ENCODE data around the gene LINGO1. TPM values are rescaled to one million over a fixed set of nuclear protein-coding genes. Genes with fewer than 3 reads are reported as not detected.

Gene LINGO1, protein sequence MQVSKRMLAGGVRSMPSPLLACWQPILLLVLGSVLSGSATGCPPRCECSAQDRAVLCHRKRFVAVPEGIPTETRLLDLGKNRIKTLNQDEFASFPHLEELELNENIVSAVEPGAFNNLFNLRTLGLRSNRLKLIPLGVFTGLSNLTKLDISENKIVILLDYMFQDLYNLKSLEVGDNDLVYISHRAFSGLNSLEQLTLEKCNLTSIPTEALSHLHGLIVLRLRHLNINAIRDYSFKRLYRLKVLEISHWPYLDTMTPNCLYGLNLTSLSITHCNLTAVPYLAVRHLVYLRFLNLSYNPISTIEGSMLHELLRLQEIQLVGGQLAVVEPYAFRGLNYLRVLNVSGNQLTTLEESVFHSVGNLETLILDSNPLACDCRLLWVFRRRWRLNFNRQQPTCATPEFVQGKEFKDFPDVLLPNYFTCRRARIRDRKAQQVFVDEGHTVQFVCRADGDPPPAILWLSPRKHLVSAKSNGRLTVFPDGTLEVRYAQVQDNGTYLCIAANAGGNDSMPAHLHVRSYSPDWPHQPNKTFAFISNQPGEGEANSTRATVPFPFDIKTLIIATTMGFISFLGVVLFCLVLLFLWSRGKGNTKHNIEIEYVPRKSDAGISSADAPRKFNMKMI
- total RNA-seq: 1.6 TPM
- long read RNA-seq: 0 reads

DNA sequence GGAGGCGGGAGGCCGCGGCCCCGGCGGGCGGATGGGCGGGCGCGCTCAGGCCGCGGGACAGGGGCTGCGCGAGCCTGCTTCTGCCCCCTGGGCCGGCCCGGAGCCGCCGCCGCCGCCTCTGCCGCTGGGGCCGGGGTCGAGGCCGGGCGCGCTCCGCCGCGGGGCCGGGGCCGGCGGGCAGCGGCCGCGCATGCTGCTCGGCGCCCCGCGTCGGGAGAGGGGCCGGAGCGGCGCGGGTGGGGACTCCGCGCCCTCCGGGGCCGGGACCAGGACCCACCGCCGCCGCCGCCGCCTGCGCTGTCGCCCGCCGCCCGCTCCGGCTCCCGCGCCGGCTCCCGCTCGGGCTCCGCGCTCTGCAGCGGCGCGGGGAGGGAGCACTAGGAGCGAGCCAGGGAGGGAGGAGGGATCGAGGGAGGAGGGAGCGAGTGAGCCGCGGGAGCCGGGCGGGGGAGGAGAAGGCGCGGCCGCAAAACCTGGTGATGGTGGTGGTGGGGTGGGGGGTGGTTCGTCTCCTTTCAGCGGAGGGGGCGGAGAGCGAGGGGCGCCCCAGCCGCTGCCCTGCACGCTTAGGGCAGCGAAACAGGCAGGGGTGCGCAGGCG, at the start of gene LINGO1:
TSS of gene LINGO1 (minus strand) at position 379 of the 600 bp plus-strand sequence. CDS start 597 bp downstream, outside the sequence.
- DNase-seq (ENCODE audit: low spot score): no peak

- DNase-seq (ENCODE audit: low spot score): no peak
Measured at GRCh38 chr15:77681362-77681761, 48.6 kb upstream of the LINGO1 start.

- no peak for DNase-seq (ENCODE audit: low spot score)
Measured at GRCh38 chr15:77676569-77677375, 44.1 kb upstream of the LINGO1 start.

DNA sequence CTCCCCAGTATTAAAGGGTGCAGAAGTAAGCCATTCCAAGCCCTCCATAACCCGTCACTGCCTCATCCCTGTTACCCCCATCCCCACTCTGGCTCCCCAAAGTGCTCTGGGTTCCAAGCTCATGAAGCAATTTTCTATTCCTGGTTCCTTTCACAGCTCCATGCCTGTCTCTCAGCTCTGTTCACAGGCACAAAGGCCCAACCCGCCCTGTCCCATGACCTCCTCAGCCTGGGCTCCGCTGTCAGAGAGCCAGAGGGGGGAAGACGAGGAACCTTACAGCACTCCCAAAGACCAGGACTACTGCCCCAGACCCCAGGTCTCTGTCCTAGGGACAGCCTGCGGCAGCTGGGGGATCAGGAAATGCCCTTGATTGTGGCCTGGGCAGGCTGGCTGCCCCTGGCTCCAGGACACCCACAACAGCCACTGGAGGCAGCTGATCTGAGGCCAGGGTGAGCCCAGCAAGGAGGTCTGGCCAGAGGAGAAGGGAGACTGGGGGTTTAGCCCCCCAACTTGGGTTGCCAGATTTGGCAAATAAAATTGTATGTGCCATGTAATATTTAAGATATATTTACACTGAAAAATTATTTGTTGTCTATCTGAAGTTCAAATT, 43.2 kb upstream of the LINGO1 start:
- DNase-seq (ENCODE audit: low spot score): no peak

- DNase-seq (ENCODE audit: low spot score): no peak
Measured at GRCh38 chr15:77674327-77674726, 41.6 kb upstream of the LINGO1 start.

DNA sequence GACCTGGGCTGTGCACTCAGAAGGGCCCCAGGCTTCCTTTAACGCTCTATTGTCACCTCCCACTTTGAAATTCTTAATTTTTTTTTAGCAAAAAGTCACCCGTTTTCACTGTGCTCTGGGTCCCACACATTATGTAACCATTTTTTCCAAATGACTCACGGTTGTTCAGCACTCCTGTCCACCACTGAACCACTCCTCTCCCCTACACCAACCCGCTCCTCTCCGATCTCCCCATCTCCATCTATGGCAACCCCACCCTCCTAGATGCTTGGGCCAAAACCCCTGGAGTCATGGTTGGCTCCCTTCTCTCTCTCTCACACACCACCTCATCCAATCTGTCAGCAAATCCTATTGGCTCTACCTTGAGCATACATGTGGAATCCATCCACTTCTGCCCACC, 41.2 kb upstream of the LINGO1 start:
- no peak for DNase-seq (ENCODE audit: low spot score)

- no peak for DNase-seq (ENCODE audit: low spot score)
Measured at GRCh38 chr15:77672135-77672534, 39.4 kb upstream of the LINGO1 start.

DNA sequence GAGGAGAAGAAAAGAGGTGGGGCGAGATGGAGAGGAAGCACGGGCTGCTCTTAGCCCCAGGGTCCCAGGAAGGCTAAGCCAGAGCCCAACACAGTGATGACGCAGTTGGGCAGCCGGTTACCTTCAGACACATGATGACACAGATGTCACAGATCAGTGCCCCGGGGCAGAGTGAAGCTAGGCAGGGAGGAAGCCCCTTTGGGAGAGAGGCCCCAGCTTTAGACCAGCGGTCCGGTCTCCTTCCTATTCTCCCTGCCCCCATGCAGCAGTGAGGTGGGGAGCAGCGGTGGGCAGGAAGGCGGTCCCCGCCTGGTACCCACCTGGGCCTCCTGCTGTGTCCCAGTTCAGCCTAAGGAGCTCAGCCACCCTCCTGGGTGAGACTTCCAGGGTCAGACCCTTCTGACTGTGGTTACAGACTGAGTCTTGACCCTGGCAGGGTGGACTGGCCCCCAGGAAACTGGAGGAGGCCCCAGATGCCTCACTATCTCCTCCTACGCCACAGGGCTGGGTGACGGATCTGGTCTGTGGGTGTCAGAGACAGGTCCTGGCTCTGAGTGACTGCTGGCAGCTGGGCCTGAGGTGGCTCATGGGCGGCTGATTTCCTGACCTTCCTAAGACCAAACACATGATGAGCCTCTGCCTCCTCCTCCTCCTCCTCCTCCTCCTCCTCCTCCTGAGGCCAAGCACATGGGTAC, 38.8 kb upstream of the LINGO1 start:
- no peak for DNase-seq (ENCODE audit: low spot score)

GRCh38 chr15:77670558-77671361, 38.0 kb upstream of the LINGO1 start:
- DNase-seq (ENCODE audit: low spot score): no peak

DNA sequence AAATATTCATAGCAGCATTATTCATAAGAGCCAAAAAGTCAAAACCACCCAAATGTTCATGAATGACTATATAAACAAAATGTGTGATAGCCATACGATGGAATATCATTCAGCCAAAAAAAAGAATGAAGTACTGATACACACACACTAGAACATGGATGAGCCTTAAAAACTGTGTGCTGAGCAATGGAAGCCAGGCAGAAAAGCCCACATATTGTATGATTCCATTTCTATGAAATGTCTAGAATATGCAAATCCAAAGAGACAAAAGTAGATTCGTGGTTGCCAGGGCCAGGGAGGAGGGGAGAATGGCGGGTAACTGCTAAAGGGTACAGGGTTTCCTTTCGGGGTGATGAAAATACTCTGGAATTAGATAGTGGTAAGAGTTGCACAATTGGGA, 37.2 kb upstream of the LINGO1 start:
- DNase-seq (ENCODE audit: low spot score): no peak

DNA sequence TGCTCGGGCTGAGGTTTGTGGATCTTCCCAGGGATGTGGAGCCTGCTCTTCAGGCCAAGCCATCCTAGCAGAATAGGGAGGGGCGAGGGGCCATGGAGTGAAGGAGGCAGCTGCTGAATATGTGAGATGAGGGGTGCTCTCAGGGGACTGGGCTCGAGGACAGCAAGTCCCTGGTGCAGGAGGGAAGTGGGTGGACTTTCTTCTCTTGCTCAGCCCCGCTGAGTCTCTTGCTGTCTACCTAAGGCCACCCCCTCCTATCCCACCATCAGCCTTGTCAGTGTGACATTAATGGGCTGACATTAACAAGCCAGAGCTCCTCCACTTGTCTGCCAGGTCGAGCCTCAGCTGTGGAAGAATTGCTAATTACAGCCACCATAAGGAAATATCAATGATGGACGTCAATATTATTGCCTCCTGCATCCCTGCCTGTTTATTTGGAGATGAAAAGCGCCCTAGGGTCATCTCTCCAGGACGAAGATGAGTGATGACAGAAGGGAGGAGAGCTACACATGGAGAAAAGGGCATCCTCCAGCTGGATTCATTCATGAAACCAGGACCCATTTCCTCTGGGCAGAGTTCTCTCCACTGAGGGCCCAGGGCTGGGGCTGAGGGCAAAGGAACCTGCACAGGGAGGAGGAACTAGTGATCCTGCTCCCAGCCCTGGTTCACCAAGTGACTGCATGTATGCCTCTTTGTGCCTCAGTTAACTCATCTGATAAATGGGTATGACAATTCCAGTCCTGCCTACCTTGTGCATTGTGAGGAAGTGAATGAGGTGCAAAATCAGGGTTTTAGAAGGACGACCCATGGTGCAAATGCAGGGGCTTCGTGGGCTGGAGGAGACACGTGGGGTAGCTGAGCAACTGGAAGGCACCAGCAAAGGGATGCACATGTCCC, 34.9 kb upstream of the LINGO1 start:
- no peak for DNase-seq (ENCODE audit: low spot score)

GRCh38 chr15:77666296-77666660, 33.6 kb upstream of the LINGO1 start:
- DNase-seq (ENCODE audit: low spot score): no peak

- DNase-seq (ENCODE audit: low spot score): no peak
Measured at GRCh38 chr15:77665530-77666295, 33.0 kb upstream of the LINGO1 start.

GRCh38 chr15:77664428-77664827, 31.7 kb upstream of the LINGO1 start:
- no peak for DNase-seq (ENCODE audit: low spot score)

GRCh38 chr15:77663256-77663655, 30.5 kb upstream of the LINGO1 start:
- no peak for DNase-seq (ENCODE audit: low spot score)

GRCh38 chr15:77659350-77660321, 26.9 kb upstream of the LINGO1 start:
- no peak for DNase-seq (ENCODE audit: low spot score)

DNA sequence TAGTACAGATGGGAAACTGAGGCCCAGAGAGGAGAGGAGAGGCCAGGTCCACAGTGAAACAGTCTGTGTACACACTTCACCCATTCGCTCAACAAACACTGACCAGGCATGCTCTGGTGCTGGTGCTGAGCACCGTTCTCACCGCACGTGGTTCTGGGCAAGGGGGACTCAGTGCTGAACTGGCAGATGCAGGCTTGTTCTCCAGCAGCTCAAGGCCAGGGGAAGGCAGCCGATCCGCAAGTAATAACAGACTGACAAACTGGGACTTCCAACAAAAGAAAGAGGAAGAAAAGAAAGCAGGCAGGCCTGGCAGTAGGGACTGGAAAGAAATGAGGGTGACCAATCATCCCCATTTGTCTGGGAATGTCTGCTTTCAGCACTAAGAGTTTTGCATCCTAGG, 25.6 kb upstream of the LINGO1 start:
- no peak for DNase-seq (ENCODE audit: low spot score)
